Muscle of leg (tissue), 11 donors: Measurements from ENCODE around the gene SLC1A2. TPM values are rescaled to one million over a fixed set of nuclear protein-coding genes. Genes with fewer than 3 reads are reported as not detected.
"Not testable (repeated sequence)": the region's sequence is repeated elsewhere in the genome, so short reads cannot be mapped to it uniquely, and the experiment has no call there.

ENCODE experiments used
- DNase-seq: peaks from one replicate; pipeline ENCODE4 v3.0.0; 2013
- H3K27ac ChIP-seq: one replicate; pipeline ENCODE4 v1.5.1; 2013; ENCODE audit warnings: mild to moderate bottlenecking, low read length, control low read depth
- H3K27me3 ChIP-seq: one replicate; pipeline ENCODE4 v1.6.1; 2013; ENCODE audit warnings: low read length; ENCODE audit not compliant: control insufficient read depth, insufficient read depth
- H3K36me3 ChIP-seq: one replicate; pipeline ENCODE4 v1.6.1; 2013; ENCODE audit warnings: low read length; ENCODE audit not compliant: control insufficient read depth, insufficient read depth
- H3K4me1 ChIP-seq: one replicate; pipeline ENCODE4 v1.6.1; 2013; ENCODE audit warnings: low read length; ENCODE audit not compliant: control insufficient read depth, insufficient read depth
- H3K4me3 ChIP-seq: one replicate; pipeline ENCODE4 v1.5.1; 2013; ENCODE audit warnings: low read length, control low read depth
- H3K9me3 ChIP-seq: replicated peaks from 2 replicates; pipeline ENCODE4 v1.6.1; 2013; ENCODE audit warnings: low read depth, low read length; ENCODE audit not compliant: control insufficient read depth
- WGBS: methylation state at CpG from one replicate; pipeline ENCODE4 v1.1.5; 2013; ENCODE audit warnings: missing lambda C conversion rate; ENCODE audit not compliant: insufficient coverage; 5-methylcytosine and 5-hydroxymethylcytosine counted together
- polyA plus RNA-seq, 8 donors: library from polyadenylated mRNA; unstranded; fragments of 120-200 nt; gene quantifications; one replicate each; pipeline versions ENCODE4 v1.2.1 to v1.2.3, GENCODE V29; 2013; ENCODE audit warnings: inconsistent platforms in 1 of 8, low replicate concordance in 1 of 8; ENCODE audit not compliant: insufficient read length in 8 of 8, insufficient read depth in 1 of 8
- total RNA-seq: library from RNA; stranded (reverse); fragments of 120-200 nt; gene quantifications from one replicate; pipeline ENCODE4 v1.2.4, GENCODE V29; 2013

SLC1A2 gene
- total and polyA plus RNA-seq, 9 donors = 0.43 to 1.6 (median 1.0) TPM

DNA sequence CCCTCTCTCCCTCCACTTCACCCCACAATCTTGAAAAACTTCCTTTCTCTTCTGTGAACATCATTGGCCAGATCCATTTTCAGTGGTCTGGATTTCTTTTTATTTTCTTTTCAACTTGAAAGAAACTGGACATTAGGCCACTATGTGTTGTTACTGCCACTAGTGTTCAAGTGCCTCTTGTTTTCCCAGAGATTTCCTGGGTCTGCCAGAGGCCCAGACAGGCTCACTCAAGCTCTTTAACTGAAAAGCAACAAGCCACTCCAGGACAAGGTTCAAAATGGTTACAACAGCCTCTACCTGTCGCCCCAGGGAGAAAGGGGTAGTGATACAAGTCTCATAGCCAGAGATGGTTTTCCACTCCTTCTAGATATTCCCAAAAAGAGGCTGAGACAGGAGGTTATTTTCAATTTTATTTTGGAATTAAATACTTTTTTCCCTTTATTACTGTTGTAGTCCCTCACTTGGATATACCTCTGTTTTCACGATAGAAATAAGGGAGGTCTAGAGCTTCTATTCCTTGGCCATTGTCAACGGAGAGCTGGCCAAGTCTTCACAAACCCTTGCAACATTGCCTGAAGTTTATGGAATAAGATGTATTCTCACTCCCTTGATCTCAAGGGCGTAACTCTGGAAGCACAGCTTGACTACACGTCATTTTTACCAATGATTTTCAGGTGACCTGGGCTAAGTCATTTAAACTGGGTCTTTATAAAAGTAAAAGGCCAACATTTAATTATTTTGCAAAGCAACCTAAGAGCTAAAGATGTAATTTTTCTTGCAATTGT lies 188.1 kb downstream of the SLC1A2 start:
- Histone ChIP-seq H3K27ac (no peak overlapping the region), H3K4me1 (no peaks in the 10 kb centered on the region), H3K27me3 (no peaks in the 10 kb centered on the region), H3K36me3 (peaks cover 41% of the 10 kb centered on the region), H3K4me3 (no peak overlapping the region), H3K9me3 (peaks cover 2% of the 10 kb centered on the region)
- no CpG with 5 or more reads among the region's 5 CpGs for WGBS
- DNase-seq = peak; percentile 61

- no CpG with 5 or more reads among the region's 1 CpG for WGBS
- H3K4me3 ChIP-seq = no peak overlapping the region
- no peak for DNase-seq
- no peaks in the 10 kb centered on the region for H3K27me3 ChIP-seq
- no peak overlapping the region for H3K27ac ChIP-seq
- peaks cover 2% of the 10 kb centered on the region for H3K9me3 ChIP-seq
- no peaks in the 10 kb centered on the region for H3K4me1 ChIP-seq
- peaks cover 41% of the 10 kb centered on the region for H3K36me3 ChIP-seq
Measured at GRCh38 chr11:35230388-35230787, 189.0 kb downstream of the SLC1A2 start.

DNA sequence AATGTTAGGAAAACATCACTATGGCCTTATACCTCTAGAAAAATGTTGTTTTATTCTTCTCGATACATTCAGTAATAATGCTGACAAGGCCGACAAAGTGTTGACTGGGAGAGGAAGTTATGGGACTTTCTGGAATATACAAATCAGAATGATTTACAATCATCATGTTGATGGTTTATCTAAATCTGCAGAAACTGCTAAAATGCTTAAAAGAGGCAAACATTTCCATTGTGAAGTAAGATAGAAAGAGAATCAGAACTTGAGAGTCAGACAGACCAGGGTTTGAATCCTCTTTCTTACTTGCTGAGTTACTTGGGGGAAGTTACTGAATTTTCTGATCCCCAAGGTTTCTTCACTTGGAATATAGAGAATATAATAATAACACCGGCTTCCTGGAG lies 191.0 kb downstream of the SLC1A2 start:
- H3K27ac ChIP-seq = no peak overlapping the region
- no CpG with 5 or more reads among the region's 3 CpGs for WGBS
- H3K4me3 ChIP-seq = no peak overlapping the region
- no peaks in the 10 kb centered on the region for H3K27me3 ChIP-seq
- H3K4me1 ChIP-seq = peaks cover 4% of the 10 kb centered on the region
- H3K9me3 ChIP-seq = no peaks in the 10 kb centered on the region
- H3K36me3 ChIP-seq = peaks cover 54% of the 10 kb centered on the region
- no peak for DNase-seq

- Histone ChIP-seq H3K36me3 (peaks cover 55% of the 10 kb centered on the region), H3K9me3 (no peaks in the 10 kb centered on the region), H3K4me3 (no peak overlapping the region), H3K27ac (no peak overlapping the region), H3K4me1 (peaks cover 7% of the 10 kb centered on the region), H3K27me3 (no peaks in the 10 kb centered on the region)
- DNase-seq = peak; percentile 42
- WGBS = no CpG with 5 or more reads among the region's 5 CpGs
Measured at GRCh38 chr11:35227576-35228327, 191.6 kb downstream of the SLC1A2 start.

GRCh38 chr11:35226756-35227155 lies 192.6 kb downstream of the SLC1A2 start:
- not testable (repeated sequence) for H3K27ac ChIP-seq, H3K4me1 ChIP-seq, H3K27me3 ChIP-seq, DNase-seq, H3K9me3 ChIP-seq, H3K4me3 ChIP-seq
- H3K36me3 ChIP-seq = peaks cover 58% of the 10 kb centered on the region
- WGBS = no CpG with 5 or more reads among the region's 6 CpGs

DNA sequence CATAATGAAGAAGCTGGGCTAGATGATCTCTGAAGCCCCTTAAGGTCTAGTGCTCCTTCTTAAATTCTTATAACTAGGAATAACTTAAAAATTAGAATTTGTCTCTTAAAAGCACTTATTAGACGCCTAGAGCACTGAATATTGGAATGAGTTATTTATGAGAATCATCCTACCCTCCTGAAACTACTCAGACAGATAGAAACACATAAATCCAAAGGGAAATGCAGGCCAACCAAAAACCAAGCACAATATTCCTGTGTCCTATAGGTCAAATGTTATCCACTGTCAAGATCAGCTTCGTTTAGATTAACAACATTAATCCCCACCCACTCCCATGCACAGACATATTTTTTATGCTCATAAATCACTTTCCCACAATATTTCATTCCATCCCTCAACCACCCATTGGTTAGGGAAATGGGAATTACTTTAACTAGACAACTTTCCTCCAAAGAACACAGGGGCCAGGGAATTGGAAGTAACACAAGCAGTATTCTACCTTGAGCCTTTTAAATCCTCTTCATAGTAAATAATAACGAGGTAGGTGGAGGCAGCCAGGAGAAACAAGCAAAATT lies 193.3 kb downstream of the SLC1A2 start:
- Histone ChIP-seq H3K4me3 (no peak overlapping the region), H3K4me1 (peaks cover 9% of the 10 kb centered on the region), H3K9me3 (no peaks in the 10 kb centered on the region), H3K36me3 (peaks cover 58% of the 10 kb centered on the region), H3K27ac (no peak overlapping the region), H3K27me3 (no peaks in the 10 kb centered on the region)
- DNase-seq = no peak
- WGBS = 63% methylated on average over 1 of the region's 3 CpGs

- no peak for DNase-seq
- Histone ChIP-seq H3K27me3 (no peaks in the 10 kb centered on the region), H3K27ac (peak overlapping the region; percentile 80), H3K4me3 (no peak overlapping the region), H3K9me3 (no peaks in the 10 kb centered on the region), H3K36me3 (peaks cover 53% of the 10 kb centered on the region), H3K4me1 (peaks cover 9% of the 10 kb centered on the region)
- WGBS = no CpG with 5 or more reads among the region's 1 CpG
Measured at GRCh38 chr11:35223991-35224390, 195.4 kb downstream of the SLC1A2 start.

GRCh38 chr11:35223371-35223796 lies 196.0 kb downstream of the SLC1A2 start:
- H3K27ac ChIP-seq = peak overlapping the region; percentile 80
- H3K9me3 ChIP-seq = no peaks in the 10 kb centered on the region
- DNase-seq = peak; percentile 94
- no peak overlapping the region for H3K4me3 ChIP-seq
- peaks cover 52% of the 10 kb centered on the region for H3K36me3 ChIP-seq
- H3K4me1 ChIP-seq = peaks cover 9% of the 10 kb centered on the region
- H3K27me3 ChIP-seq = no peaks in the 10 kb centered on the region
- 15% methylated on average over 6 of the region's 9 CpGs for WGBS

GRCh38 chr11:35218956-35219355 lies 200.4 kb downstream of the SLC1A2 start:
- H3K9me3 ChIP-seq = no peaks in the 10 kb centered on the region
- no peaks in the 10 kb centered on the region for H3K27me3 ChIP-seq
- H3K4me1 ChIP-seq = peaks cover 9% of the 10 kb centered on the region
- H3K27ac ChIP-seq = no peak overlapping the region
- WGBS = no CpG with 5 or more reads among the region's 1 CpG
- no peak overlapping the region for H3K4me3 ChIP-seq
- peaks cover 57% of the 10 kb centered on the region for H3K36me3 ChIP-seq
- no peak for DNase-seq

DNA sequence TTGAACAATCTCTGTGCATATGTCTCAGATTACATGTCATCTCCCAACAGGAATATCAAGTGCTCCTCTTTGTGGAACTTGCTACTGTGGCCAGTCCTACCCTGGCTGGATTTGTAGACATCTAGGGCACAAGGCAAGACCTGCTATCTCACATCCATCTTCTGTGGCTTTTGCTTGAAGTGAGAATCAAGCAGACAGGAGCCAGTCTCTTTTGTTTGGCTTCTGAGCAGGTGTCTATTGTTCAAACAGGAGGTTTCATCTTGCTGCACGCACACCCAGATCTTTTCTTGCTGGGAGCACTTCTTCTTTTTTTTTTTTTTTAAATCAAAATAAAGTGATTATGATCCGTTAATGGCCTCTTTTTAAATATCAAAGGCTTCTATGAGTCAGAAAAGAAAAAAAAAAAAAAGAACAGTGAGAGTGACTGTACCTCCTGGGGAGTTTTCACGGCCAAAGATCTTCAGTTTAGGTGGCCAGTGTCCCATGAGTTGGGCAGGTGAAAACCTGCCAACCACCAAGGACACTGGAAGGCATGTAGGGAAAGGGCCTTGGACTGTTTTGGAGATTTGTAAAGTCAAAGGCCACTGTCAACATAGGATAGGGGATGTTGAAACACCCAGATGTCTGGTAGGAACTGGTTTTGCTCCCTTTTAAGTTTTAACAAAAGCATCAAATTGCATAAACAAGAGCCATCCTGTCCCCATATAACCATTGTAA lies 202.2 kb downstream of the SLC1A2 start:
- no peaks in the 10 kb centered on the region for H3K27me3 ChIP-seq
- no peaks in the 10 kb centered on the region for H3K9me3 ChIP-seq
- no peak for DNase-seq
- 73% methylated on average over 1 of the region's 3 CpGs for WGBS
- H3K4me3 ChIP-seq = no peak overlapping the region
- no peaks in the 10 kb centered on the region for H3K4me1 ChIP-seq
- H3K27ac ChIP-seq = no peak overlapping the region
- H3K36me3 ChIP-seq = peaks cover 54% of the 10 kb centered on the region
